H1 (cell line): Measurements from ENCODE around the gene TIMM10B. TPM values are rescaled to one million over a fixed set of nuclear protein-coding genes. Genes with fewer than 3 reads are reported as not detected.

Experiments
- CTCF ChIA-PET: fragments of 300-600 bp; sonication (Branson Sonifier 250); formaldehyde crosslinking; loops from one replicate; lab custom pipeline; 2021; ENCODE audit not compliant: partially characterized antibody; lab: Charles Lee
- POLR2A ChIA-PET: fragments of 300-600 bp; sonication (Branson Sonifier 250); formaldehyde crosslinking; loops from one replicate; lab custom pipeline; 2021; ENCODE audit warnings: inconsistent platforms; ENCODE audit not compliant: partially characterized antibody; lab: Charles Lee
- DNase-seq, 2 experiments: peaks; one replicate each; pipeline versions ENCODE4 v3.0.0 to v3.0.0-alpha.2; 2010 to 2022; ENCODE audit warnings: low spot score in 2 of 2, low read depth in 1 of 2, mixed read lengths in 1 of 2
- FAIRE-seq: peaks from 2 replicates; lab custom pipeline; 2011; peaks lifted over from hg19 to GRCh38; lab: Jason Lieb, UNC
- H2AFZ ChIP-seq: 2 replicates; pipeline ENCODE4 v1.8.1; 2012; ENCODE audit warnings: low read length, inconsistent platforms
- H2AK5ac ChIP-seq: 2 replicates; pipeline ENCODE4 v1.6.1; 2013; ENCODE audit warnings: low read depth, low read length
- H2BK120ac ChIP-seq: replicated peaks from 2 replicates; pipeline ENCODE3; 2013; ENCODE audit warnings: low read depth, low read length, inconsistent platforms
- H2BK12ac ChIP-seq: 2 replicates; pipeline ENCODE4 v1.6.1; 2013; ENCODE audit warnings: low read depth, low read length
- H2BK15ac ChIP-seq: 2 replicates; pipeline ENCODE4 v1.6.1; 2013; ENCODE audit warnings: low read length
- H2BK20ac ChIP-seq: 2 replicates; pipeline ENCODE4 v1.6.1; 2013; ENCODE audit warnings: low read length
- H2BK5ac ChIP-seq: 2 replicates; pipeline ENCODE4 v1.6.1; 2013; ENCODE audit warnings: low read depth, low read length
- H3K14ac ChIP-seq: 2 replicates; pipeline ENCODE4 v1.6.1; 2013; ENCODE audit warnings: inconsistent platforms; ENCODE audit not compliant: insufficient read length
- H3K18ac ChIP-seq: 2 replicates; pipeline ENCODE4 v1.6.1; 2013; ENCODE audit warnings: low read length; ENCODE audit errors: extremely low read depth
- H3K23ac ChIP-seq: 2 replicates; pipeline ENCODE4 v1.6.1; 2013; ENCODE audit warnings: inconsistent platforms; ENCODE audit not compliant: insufficient read length
- H3K23me2 ChIP-seq: 2 replicates; pipeline ENCODE4 v1.6.1; 2013; ENCODE audit warnings: low read depth, low read length
- H3K27ac ChIP-seq: 2 replicates; pipeline ENCODE4 v1.6.1; 2011; ENCODE audit warnings: low read depth, low read length, inconsistent platforms
- H3K27me3 ChIP-seq, 4 experiments: replicated peaks in 1 of 4; 1 replicate in 1 of 4; 2 replicates in 3 of 4; pipeline versions ENCODE4 v1.6.1 to v1.8.1; 2011 to 2013; ENCODE audit warnings: low read length in 3 of 4, mild to moderate bottlenecking in 3 of 4, inconsistent platforms in 2 of 4, mixed read lengths in 2 of 4, moderate library complexity in 1 of 4; ENCODE audit not compliant: control insufficient read depth in 3 of 4, insufficient read depth in 3 of 4; ENCODE audit errors: extremely low read depth in 1 of 4
- H3K36me3 ChIP-seq, 4 experiments: 2 replicates each; pipeline versions ENCODE4 v1.6.1 to v1.8.1; 2011 to 2013; ENCODE audit warnings: mild to moderate bottlenecking in 4 of 4, low read length in 3 of 4, moderate library complexity in 2 of 4, control low read depth in 1 of 4, inconsistent platforms in 1 of 4; ENCODE audit not compliant: insufficient read depth in 4 of 4, control insufficient read depth in 2 of 4
- H3K4ac ChIP-seq: replicated peaks from 2 replicates; pipeline ENCODE3; 2013; ENCODE audit warnings: low read length, low read depth, mixed read lengths, inconsistent platforms; ENCODE audit not compliant: insufficient read length
- H3K4me1 ChIP-seq, 4 experiments: replicated peaks in 1 of 4; 1 replicate in 1 of 4; 2 replicates in 3 of 4; pipeline versions ENCODE4 v1.6.1 to v1.8.1; 2011 to 2013; ENCODE audit warnings: low read length in 3 of 4, inconsistent platforms in 2 of 4, mixed read lengths in 1 of 4; ENCODE audit not compliant: insufficient read depth in 4 of 4, control insufficient read depth in 3 of 4
- H3K4me2 ChIP-seq, 2 experiments: 2 replicates each; pipeline versions ENCODE4 v1.6.1 to v1.8.1; 2011 to 2013; ENCODE audit warnings: low read depth in 2 of 2, low read length in 2 of 2, control low read depth in 1 of 2, inconsistent platforms in 1 of 2, mild to moderate bottlenecking in 1 of 2; ENCODE audit not compliant: insufficient read depth in 1 of 2
- H3K4me3 ChIP-seq, 4 experiments: fragments of 200-600, 300-600 bp in 1 of 4; sonication (generic), shearing (Covaris generic), sonication (Bioruptor Twin) in 1 of 4; 2 replicates each; pipeline versions ENCODE4 v1.5.1 to v1.8.1; 2011 to 2016; ENCODE audit warnings: low read length in 4 of 4, low read depth in 3 of 4, control low read depth in 2 of 4, inconsistent platforms in 2 of 4, mild to moderate bottlenecking in 2 of 4, mixed read lengths in 1 of 4, moderate library complexity in 1 of 4; ENCODE audit not compliant: insufficient read depth in 2 of 4; ENCODE audit errors: extremely low read depth in 1 of 4
- H3K56ac ChIP-seq: replicated peaks from 2 replicates; pipeline ENCODE3; 2013; ENCODE audit warnings: low read depth, mild to moderate bottlenecking, mixed read lengths, low read length, inconsistent platforms; ENCODE audit not compliant: insufficient read length
- H3K79me1 ChIP-seq: 2 replicates; pipeline ENCODE4 v1.6.1; 2013; ENCODE audit warnings: low read depth, low read length, control low read depth
- H3K79me2 ChIP-seq, 2 experiments: 2 replicates each; pipeline versions ENCODE4 v1.6.1 to v1.8.1; 2012 to 2013; ENCODE audit warnings: low read length in 2 of 2, mild to moderate bottlenecking in 2 of 2, inconsistent platforms in 1 of 2; ENCODE audit not compliant: insufficient read depth in 2 of 2, control insufficient read depth in 1 of 2
- H3K9ac ChIP-seq, 4 experiments: replicated peaks in 1 of 4; 1 replicate in 1 of 4; 2 replicates in 3 of 4; pipeline versions ENCODE4 v1.6.1 to v1.8.1; 2011 to 2013; ENCODE audit warnings: low read depth in 3 of 4, low read length in 3 of 4, control low read depth in 2 of 4, mild to moderate bottlenecking in 2 of 4, moderate library complexity in 2 of 4, inconsistent platforms in 1 of 4; ENCODE audit errors: extremely low read depth in 1 of 4
- H3K9me3 ChIP-seq, 2 experiments: 2 replicates each; pipeline versions ENCODE4 v1.6.1 to v1.8.1; 2012 to 2013; ENCODE audit warnings: mild to moderate bottlenecking in 2 of 2, moderate library complexity in 2 of 2, control low read depth in 1 of 2, inconsistent platforms in 1 of 2, low read depth in 1 of 2, low read length in 1 of 2, mixed read lengths in 1 of 2; ENCODE audit not compliant: insufficient read depth in 2 of 2
- H4K20me1 ChIP-seq, 2 experiments: replicated peaks in 1 of 2; 2 replicates each; pipeline versions ENCODE3 to v1.8.1; 2011 to 2013; ENCODE audit warnings: inconsistent platforms in 2 of 2, low read length in 2 of 2, mild to moderate bottlenecking in 1 of 2; ENCODE audit not compliant: insufficient read depth in 2 of 2, control insufficient read depth in 1 of 2
- H4K5ac ChIP-seq: 2 replicates; pipeline ENCODE4 v1.6.1; 2013; ENCODE audit warnings: low read length, low read depth, mixed read lengths, inconsistent platforms; ENCODE audit not compliant: insufficient read length
- H4K8ac ChIP-seq: 2 replicates; pipeline ENCODE4 v1.8.0; 2013; ENCODE audit warnings: mild to moderate bottlenecking, moderate library complexity, low read length, inconsistent platforms; ENCODE audit not compliant: insufficient read depth; ENCODE audit errors: extremely low read depth
- H4K91ac ChIP-seq: replicated peaks from 2 replicates; pipeline ENCODE3; 2013; ENCODE audit warnings: low read length, mixed read lengths, inconsistent platforms; ENCODE audit not compliant: insufficient read length
- CHD1 ChIP-seq: IDR thresholded peaks from 2 replicates; pipeline ENCODE4 v1.6.1; 2012; ENCODE audit warnings: low read depth, low read length, improper control_type of control experiment
- EGR1 ChIP-seq: IDR thresholded peaks from 2 replicates; pipeline ENCODE4 v1.6.1; 2011; ENCODE audit warnings: low read depth, low read length, borderline replicate concordance
- HDAC2 ChIP-seq, 2 experiments: fragments of 300-600 bp in 1 of 2; sonication (generic) in 1 of 2; IDR thresholded peaks; 2 replicates each; pipeline ENCODE4 v1.6.1; 2011 to 2012; ENCODE audit warnings: low read depth in 2 of 2, low read length in 2 of 2, mild to moderate bottlenecking in 2 of 2, moderate library complexity in 2 of 2, borderline replicate concordance in 1 of 2, inconsistent platforms in 1 of 2
- MAFK ChIP-seq: IDR thresholded peaks from 2 replicates; pipeline ENCODE4 v1.6.1; 2012; ENCODE audit warnings: low read depth, mild to moderate bottlenecking, improper control_type of control experiment, low read length
- PHF8 ChIP-seq: fragments of 200-600 bp; sonication (generic); conservative IDR thresholded peaks from 2 replicates; pipeline ENCODE4 v1.7.1; 2012; ENCODE audit warnings: low read depth, mild to moderate bottlenecking, inconsistent platforms, low read length, moderate library complexity
- RBBP5 ChIP-seq: IDR thresholded peaks from 2 replicates; pipeline ENCODE4 v1.7.1; 2012; ENCODE audit warnings: low read depth, mild to moderate bottlenecking, inconsistent platforms, low read length, moderate library complexity, borderline replicate concordance
- RNF2 ChIP-seq: fragments of 200-900, 300-1000 bp; sonication (generic); IDR thresholded peaks from 2 replicates; pipeline ENCODE4 v1.7.1; 2016; ENCODE audit warnings: borderline replicate concordance, low read depth, mild to moderate bottlenecking, antibody characterized with exemption, low read length; ENCODE audit not compliant: poor library complexity, severe bottlenecking; ENCODE audit errors: missing control alignments
- SIRT6 ChIP-seq: IDR thresholded peaks from one replicate; pipeline ENCODE4 v1.7.1; 2012; ENCODE audit warnings: low read length, inconsistent platforms
- SIX5 ChIP-seq: IDR thresholded peaks from 2 replicates; pipeline ENCODE4 v1.6.1; 2011; ENCODE audit warnings: mild to moderate bottlenecking, low read depth, low read length
- SP1 ChIP-seq: IDR thresholded peaks from 2 replicates; pipeline ENCODE4 v1.6.1; 2011; ENCODE audit warnings: low read depth, low read length
- SRF ChIP-seq: IDR thresholded peaks from 2 replicates; pipeline ENCODE4 v1.6.1; 2011; ENCODE audit warnings: mild to moderate bottlenecking, low read depth, low read length, moderate library complexity
- SUZ12 ChIP-seq: fragments of 200-600 bp; sonication (generic); IDR thresholded peaks from 2 replicates; pipeline ENCODE4 v1.6.1; 2012; ENCODE audit warnings: mild to moderate bottlenecking, inconsistent platforms, low read length, moderate library complexity, mixed read lengths
- TAF7 ChIP-seq: optimal IDR thresholded peaks from 2 replicates; pipeline ENCODE3; 2011; ENCODE audit warnings: low read depth, mild to moderate bottlenecking, inconsistent platforms, low read length, moderate library complexity, borderline replicate concordance
- WGBS, 2 experiments: shearing (Covaris generic) in 1 of 2; methylation state at CpG; one replicate each; pipeline versions ENCODE4 v1.1.6 to v1.1.7; 2013 to 2015; ENCODE audit warnings: low lambda C conversion rate in 2 of 2, mixed read lengths in 2 of 2, inconsistent platforms in 1 of 2, low coverage in 1 of 2, missing lambda C conversion rate in 1 of 2; ENCODE audit not compliant: insufficient replicate concordance in 2 of 2, insufficient coverage in 1 of 2, insufficient read length in 1 of 2; ENCODE audit errors: extremely low coverage in 1 of 2, missing lambda C conversion rate in 1 of 2; 5-methylcytosine and 5-hydroxymethylcytosine counted together
- polyA plus RNA-seq, 7 experiments: library from polyadenylated mRNA; depleted of rRNA in 3 of 7; stranded (reverse) in 5 of 7; unstranded in 2 of 7; fragments of >200 nt in 5 of 7; fragments of 200-250 nt in 2 of 7; gene quantifications; 1 replicate in 5 of 7; 2 replicates in 1 of 7; 4 replicates in 1 of 7; pipeline versions ENCODE4 v1.2.1 to v1.2.3, GENCODE V29; 2011 to 2013; ENCODE audit warnings: missing spikeins in 2 of 7, mixed read lengths in 2 of 7
- total RNA-seq: library from RNA; stranded (reverse); fragmentation: NEBNext Ultra II Directional; extraction: Animal tissue kit (Norgen Biotek cat#: 25700); gene quantifications from 2 replicates; pipeline ENCODE4 v1.2.1, GENCODE V29; 2021

The TIMM10B gene
- total and polyA plus RNA-seq, 2 of the 8 experiments (the other 6 are each of a cell fraction or from before 2014, with no cell fraction given) = 38.2 to 47.8 TPM

- ChIA-PET POLR2A (interaction anchor here (0.6 to 2.6 kb wide), 7 partner anchors 9 to 118 kb away, joined by 3 to 13 read pairs (median 4); partner anchors contain the start of genes ARFIP2 and TIMM10B), CTCF (interaction anchor here (0.6 to 8.7 kb wide), 15 partner anchors 9 to 1318 kb away, joined by 3 to 60 read pairs (median 5); partner anchors contain the start of genes HPX and TIMM10B)
- TF ChIP-seq RBBP5 (no peak), CHD1 (no peak), MAFK (no peak), SRF (no peak), EGR1 (no peak), SIRT6 (no peak), TAF7 (no peak), SIX5 (no peak), PHF8 (no peak), SP1 (no peak), HDAC2 (IDR thresholded peaks at IDR 0.05; ENCODE audit: borderline replicate concordance in 1 of 2, low read depth in 2 of 2, low read length in 2 of 2) (no peak), SUZ12 (no peak), RNF2 (no peak)
Measured at GRCh38 chr11:6498544-6498943, 17.2 kb downstream of the TIMM10B start.

More at GRCh38 chr11:6498544-6498943, 17.2 kb downstream of the TIMM10B start:
- no peak overlapping the region for H3K4me2 ChIP-seq
- H3K4me3 ChIP-seq = no peak overlapping the region
- no peaks in the 10 kb centered on the region for H4K20me1 ChIP-seq
- H3K14ac ChIP-seq = no peak overlapping the region
- no peak overlapping the region for H4K91ac ChIP-seq
- 93% methylated on average over 5 of the region's 5 CpGs; no CpG with 5 or more reads in 1 of the 2 experiments for WGBS, 2 experiments
- H4K5ac ChIP-seq = no peak overlapping the region
- no peak for FAIRE-seq
- H3K23me2 ChIP-seq = peaks cover 3% of the 10 kb centered on the region; the same call in 1 of the 2 replicates
- no peaks in the 10 kb centered on the region for H3K9me3 ChIP-seq
- no peaks in the 10 kb centered on the region for H3K79me2 ChIP-seq
- no peak overlapping the region for H3K23ac ChIP-seq
- H3K56ac ChIP-seq = no peak overlapping the region
- no peak overlapping the region for H3K18ac ChIP-seq
- no peak overlapping the region for H2BK15ac ChIP-seq
- no peak overlapping the region for H3K27ac ChIP-seq
- no peak overlapping the region for H2BK12ac ChIP-seq
- no peak overlapping the region for H2AFZ ChIP-seq
- peaks cover 0 to 6% (median 1%) of the 10 kb centered on the region in 4 experiments; a peak in 4 of 7 replicates for H3K4me1 ChIP-seq
- H3K4ac ChIP-seq = no peak overlapping the region
- no peak overlapping the region for H2BK5ac ChIP-seq
- no peak overlapping the region for H2BK20ac ChIP-seq
- no peak overlapping the region for H2AK5ac ChIP-seq
- H3K27me3 ChIP-seq = no peaks in the 10 kb centered on the region
- H3K9ac ChIP-seq = no peak overlapping the region
- peak overlapping the region; percentile 69; the same call in 1 of the 2 replicates for H4K8ac ChIP-seq
- no peak overlapping the region for H2BK120ac ChIP-seq
- H3K36me3 ChIP-seq = peaks cover 0 to 3% (median 0%) of the 10 kb centered on the region in 4 experiments; a peak in 3 of 8 replicates
- no peaks in the 10 kb centered on the region for H3K79me1 ChIP-seq
- DNase-seq = no peak
